ENCODE measurements around the gene CADM4. TPM values are rescaled to one million over a fixed set of nuclear protein-coding genes. Genes with fewer than 3 reads are reported as not detected.
"Not testable (repeated sequence)": the region's sequence is repeated elsewhere in the genome, so short reads cannot be mapped to it uniquely, and the experiment has no call there.

The CADM4 gene
- polyA plus RNA-seq, 4 donors: 43.2 to 56.9 (median 54.9) TPM

GRCh38 chr19:43636121-43636683 lies 3.4 kb downstream of the CADM4 start:
- DNase-seq (ENCODE audit: low read depth in 4 of 4, low spot score in 2 of 4): no peak

GRCh38 chr19:43635561-43635940 lies 4.1 kb downstream of the CADM4 start:
- DNase-seq (ENCODE audit: low read depth in 4 of 4, low spot score in 2 of 4): not testable (repeated sequence)

- DNase-seq (ENCODE audit: low read depth in 4 of 4, low spot score in 2 of 4): no peak
These were observed 4.6 kb downstream of the CADM4 start for GRCh38 chr19:43634872-43635560.

GRCh38 chr19:43634506-43634871 lies 5.2 kb downstream of the CADM4 start:
- no peak for DNase-seq (ENCODE audit: low read depth in 4 of 4, low spot score in 2 of 4)

- DNase-seq (ENCODE audit: low read depth in 4 of 4, low spot score in 2 of 4): no peak
These were observed 5.6 kb downstream of the CADM4 start for GRCh38 chr19:43634068-43634467.

GRCh38 chr19:43633520-43633919 lies 6.1 kb downstream of the CADM4 start:
- no peak for DNase-seq (ENCODE audit: low read depth in 4 of 4, low spot score in 2 of 4)

GRCh38 chr19:43631491-43631890 lies 8.2 kb downstream of the CADM4 start:
- DNase-seq (ENCODE audit: low read depth in 4 of 4, low spot score in 2 of 4): no peak

GRCh38 chr19:43628646-43629326 lies 10.9 kb downstream of the CADM4 start:
- DNase-seq (ENCODE audit: low read depth in 4 of 4, low spot score in 2 of 4): no peak

GRCh38 chr19:43626838-43627237 lies 12.8 kb downstream of the CADM4 start:
- DNase-seq (ENCODE audit: low read depth in 4 of 4, low spot score in 2 of 4): no peak

- DNase-seq (ENCODE audit: low read depth in 4 of 4, low spot score in 2 of 4): no peak
These were observed 13.6 kb downstream of the CADM4 start for GRCh38 chr19:43625918-43626579.

GRCh38 chr19:43624933-43625332 lies 14.7 kb downstream of the CADM4 start:
- no peak for DNase-seq (ENCODE audit: low read depth in 4 of 4, low spot score in 2 of 4)

GRCh38 chr19:43623889-43624670 lies 15.6 kb downstream of the CADM4 start:
- DNase-seq (ENCODE audit: low read depth in 4 of 4, low spot score in 2 of 4): no peak

- no peak for DNase-seq (ENCODE audit: low read depth in 4 of 4, low spot score in 2 of 4)
These were observed 16.7 kb downstream of the CADM4 start for GRCh38 chr19:43622956-43623355.

- no peak for DNase-seq (ENCODE audit: low read depth in 4 of 4, low spot score in 2 of 4)
These were observed 17.6 kb downstream of the CADM4 start for GRCh38 chr19:43622070-43622469.

- no peak for DNase-seq (ENCODE audit: low read depth in 4 of 4, low spot score in 2 of 4)
These were observed 19.3 kb downstream of the CADM4 start for GRCh38 chr19:43620061-43621001.

GRCh38 chr19:43619262-43620060 lies 20.2 kb downstream of the CADM4 start, which contains the start of gene ZNF428:
ZNF428 (minus strand) TSS chr19:43619629; CDS start chr19:43614304, 5,325 bp downstream.
- peak in 3 of 4 donors; percentile 84 to 86 (median 84) for DNase-seq (ENCODE audit: low read depth in 4 of 4, low spot score in 2 of 4)

GRCh38 chr19:43618921-43619261 lies 20.8 kb downstream of the CADM4 start:
- peak in 1 of 4 donors; percentile 31 for DNase-seq (ENCODE audit: low read depth in 4 of 4, low spot score in 2 of 4)

- no peak for DNase-seq (ENCODE audit: low read depth in 4 of 4, low spot score in 2 of 4)
These were observed 22.7 kb downstream of the CADM4 start for GRCh38 chr19:43616954-43617353.

- no peak for DNase-seq (ENCODE audit: low read depth in 4 of 4, low spot score in 2 of 4)
These were observed 23.3 kb downstream of the CADM4 start for GRCh38 chr19:43616306-43616705.

All from left renal cortex interstitium (tissue), 4 donors.